ENCODE measurements around the gene PTGFRN. TPM values are rescaled to one million over a fixed set of nuclear protein-coding genes. Genes with fewer than 3 reads are reported as not detected.
"Not testable (repeated sequence)": the region's sequence is repeated elsewhere in the genome, so short reads cannot be mapped to it uniquely, and the experiment has no call there.

Gene PTGFRN
- polyA plus RNA-seq (2012; ENCODE audit: insufficient read depth, insufficient read length): not detected

DNA sequence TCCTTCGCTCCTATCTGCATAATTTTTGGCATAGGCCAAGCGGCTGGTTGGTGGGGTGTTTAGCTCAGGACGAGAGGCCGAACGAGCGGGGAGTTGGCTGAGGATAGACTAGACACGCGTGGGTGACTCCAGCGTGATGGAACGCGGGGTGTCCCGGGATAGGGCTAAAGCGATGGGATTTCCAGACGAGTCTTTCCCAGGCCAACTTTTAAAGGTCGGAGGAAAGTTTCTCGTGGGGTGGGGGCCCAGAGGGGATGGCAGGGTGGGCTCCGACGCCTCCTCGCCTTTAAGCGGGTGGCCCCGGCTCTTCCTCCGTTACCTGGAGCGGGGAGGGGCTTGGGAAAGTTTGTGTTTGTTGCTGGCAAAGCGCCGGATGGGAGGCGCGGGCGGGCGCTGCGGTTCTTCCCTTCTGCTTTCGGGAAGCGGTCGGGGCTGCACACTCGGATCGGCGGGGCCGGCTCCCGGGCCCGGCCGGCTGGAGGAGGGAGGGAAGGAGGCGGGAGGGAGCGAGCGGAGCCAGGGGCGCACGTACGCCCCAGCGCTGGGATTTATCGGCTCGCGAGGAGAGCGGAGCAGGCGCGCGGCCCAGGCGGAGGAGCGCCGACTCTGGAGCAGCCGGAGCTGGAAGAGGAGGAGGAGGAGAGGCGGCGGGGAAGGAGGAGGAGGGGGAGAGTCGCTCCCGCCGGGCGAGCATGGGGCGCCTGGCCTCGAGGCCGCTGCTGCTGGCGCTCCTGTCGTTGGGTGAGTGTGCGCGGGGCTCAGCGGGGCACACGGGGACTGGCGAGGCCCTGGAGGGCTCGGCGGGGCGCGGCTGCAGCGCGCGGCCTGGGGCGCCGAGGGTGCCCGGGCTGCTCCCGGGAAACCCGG, at the start of gene PTGFRN:
PTGFRN (plus strand) TSS at position 405 of the 867 bp plus-strand sequence; CDS start at position 693, 288 bp downstream.
- no peak for DNase-seq (ENCODE audit: low read depth, low spot score)
- H3K4me3 ChIP-seq (ENCODE audit: low read length): no peak within 1 kb of the TSS; the same call in 1 of the 2 replicates

DNA sequence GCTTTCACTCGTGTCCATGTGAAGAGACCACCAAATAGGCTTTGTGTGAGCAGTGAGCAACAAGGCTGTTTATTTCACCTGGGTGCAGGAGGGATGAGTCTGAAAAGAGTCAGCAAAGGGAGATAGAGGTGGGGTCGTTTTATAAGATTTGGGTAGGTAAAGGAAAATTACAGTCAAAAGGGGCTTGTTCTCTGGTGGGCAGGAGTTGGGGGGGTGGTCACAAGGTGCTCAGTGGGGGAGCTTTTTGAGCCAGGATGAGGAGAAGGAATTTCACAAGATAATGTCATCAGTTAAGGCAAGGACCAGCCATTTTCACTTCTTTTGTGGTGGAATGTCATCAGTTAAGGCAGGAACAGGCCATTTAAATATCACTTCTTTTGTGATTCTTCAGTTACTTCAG, 49.5 kb upstream of the PTGFRN start:
- not testable (repeated sequence) for H3K4me3 ChIP-seq (ENCODE audit: low read length); DNase-seq (ENCODE audit: low read depth, low spot score)

DNA sequence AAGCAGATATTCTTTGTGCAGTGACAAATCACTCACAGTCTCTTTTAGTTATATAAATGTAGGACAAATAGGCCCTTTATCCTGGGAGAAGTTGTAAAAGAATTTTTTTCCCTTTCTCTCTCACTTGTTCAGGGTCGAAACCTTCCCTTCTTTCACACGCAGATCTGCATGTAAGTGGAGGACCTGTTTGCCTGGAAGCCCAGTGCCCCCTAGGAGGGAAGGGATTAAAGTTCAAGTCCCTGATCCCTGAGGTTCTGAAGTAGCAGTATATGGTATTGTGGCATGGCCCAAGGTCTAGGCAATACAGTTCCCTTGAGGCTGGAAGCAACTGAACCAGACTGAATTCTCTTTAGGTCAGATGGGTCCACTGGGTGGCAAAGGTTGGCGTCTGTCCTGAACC, 48.6 kb upstream of the PTGFRN start:
- DNase-seq (ENCODE audit: low read depth, low spot score): no peak
- no peak overlapping the region for H3K4me3 ChIP-seq (ENCODE audit: low read length)

DNA sequence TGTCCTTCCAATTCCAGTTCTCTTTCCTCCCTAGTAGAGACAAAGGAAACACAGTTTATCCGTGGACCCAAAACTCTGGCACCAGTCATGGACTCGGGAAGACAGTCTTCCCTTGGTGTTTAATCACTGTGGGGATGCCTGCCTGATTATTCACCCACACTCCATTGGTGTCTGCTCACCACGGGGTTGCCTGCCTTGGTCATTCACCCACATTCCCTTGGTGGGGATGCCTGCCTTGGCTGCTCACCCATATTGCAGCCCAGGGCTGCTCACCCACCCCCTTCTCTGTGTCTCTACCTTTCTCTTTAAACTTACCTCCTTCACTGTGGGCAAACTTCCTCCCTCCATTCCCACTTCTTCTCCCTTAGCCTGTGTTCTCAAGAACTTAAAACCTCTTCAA, 46.7 kb upstream of the PTGFRN start:
- not testable (repeated sequence) for H3K4me3 ChIP-seq (ENCODE audit: low read length); DNase-seq (ENCODE audit: low read depth, low spot score)

DNA sequence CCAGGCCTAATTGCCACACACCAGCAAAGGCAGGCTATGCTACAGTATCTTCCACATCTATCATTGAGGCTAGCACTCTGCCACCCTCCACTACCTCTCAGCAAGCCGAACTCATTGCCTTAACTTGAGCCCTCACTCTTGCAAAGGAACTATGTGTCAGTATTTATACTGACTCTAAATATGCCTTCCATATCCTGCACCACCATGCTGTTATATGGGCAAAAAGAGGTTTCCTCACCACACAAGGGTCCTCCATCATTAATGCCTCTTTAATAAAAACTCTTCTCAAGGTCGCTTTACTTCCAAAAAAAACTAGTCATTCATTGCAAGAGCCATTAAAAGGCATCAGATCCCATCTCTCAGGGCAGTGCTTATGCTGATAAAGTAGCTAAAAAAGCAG, 43.2 kb upstream of the PTGFRN start:
- not testable (repeated sequence) for H3K4me3 ChIP-seq (ENCODE audit: low read length); DNase-seq (ENCODE audit: low read depth, low spot score)

DNA sequence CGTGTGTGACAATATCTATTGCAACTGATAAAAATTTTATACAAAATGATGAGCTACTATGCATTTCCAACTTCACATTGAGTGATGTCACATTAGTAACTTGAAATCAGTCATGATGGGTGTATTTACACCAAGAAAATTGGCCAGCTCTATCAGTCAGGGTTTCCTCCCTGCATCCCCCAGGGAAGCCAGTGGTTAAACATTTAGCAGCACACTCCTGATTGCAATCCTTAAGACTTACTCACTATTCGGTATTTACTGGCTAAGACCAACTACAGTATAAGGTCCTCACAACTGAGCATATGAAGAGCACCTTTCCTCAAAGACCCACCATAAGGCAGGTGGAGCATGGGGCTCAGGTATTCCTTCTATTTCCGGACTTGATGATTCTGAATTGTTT, 41.3 kb upstream of the PTGFRN start:
- no peak for DNase-seq (ENCODE audit: low read depth, low spot score)

DNA sequence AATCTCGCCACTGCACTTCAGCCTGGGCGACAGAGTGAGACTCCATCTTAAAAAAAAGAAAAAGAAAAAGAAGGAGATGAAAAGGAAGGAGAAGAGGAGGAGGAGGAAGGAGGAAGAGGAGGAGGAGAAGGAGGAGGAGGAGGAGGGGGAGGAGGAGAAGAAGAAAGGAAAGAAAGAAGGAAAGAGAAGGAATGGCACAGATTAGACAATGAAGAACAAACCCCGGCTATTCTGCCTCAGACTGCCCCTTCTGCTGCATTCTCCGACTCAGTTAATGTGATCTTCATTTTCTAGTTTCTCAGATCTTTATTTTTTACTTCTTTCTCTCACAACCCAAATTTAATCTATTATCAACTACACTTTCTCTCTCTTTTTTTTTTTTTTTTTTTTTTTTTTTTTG, 40.1 kb upstream of the PTGFRN start:
- no peak overlapping the region for H3K4me3 ChIP-seq (ENCODE audit: low read length)
- DNase-seq (ENCODE audit: low read depth, low spot score): no peak

More for the DNA sequence above, 41.3 kb upstream of the PTGFRN start:
- H3K4me3 ChIP-seq (ENCODE audit: low read length): no peak overlapping the region

DNA sequence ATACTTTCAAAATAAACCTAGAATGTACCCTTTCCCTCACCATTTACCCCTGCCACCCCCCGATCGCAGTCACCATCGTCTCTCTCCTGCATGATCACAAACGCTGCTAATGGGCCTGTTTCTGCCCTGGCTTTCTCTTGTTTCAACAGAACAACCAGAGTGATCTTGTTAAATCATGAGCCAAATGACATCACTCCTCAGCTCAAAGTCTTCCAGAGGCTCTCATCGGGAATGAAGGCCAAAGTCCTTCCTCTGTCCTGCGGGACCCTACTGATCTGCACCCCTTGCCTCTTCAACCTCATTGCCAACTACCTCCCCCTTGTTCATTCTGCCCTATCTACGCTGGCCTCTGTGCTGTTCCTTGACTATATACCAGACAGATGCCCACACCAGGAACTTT, 39.4 kb upstream of the PTGFRN start:
- no peak overlapping the region for H3K4me3 ChIP-seq (ENCODE audit: low read length)
- no peak for DNase-seq (ENCODE audit: low read depth, low spot score)

DNA sequence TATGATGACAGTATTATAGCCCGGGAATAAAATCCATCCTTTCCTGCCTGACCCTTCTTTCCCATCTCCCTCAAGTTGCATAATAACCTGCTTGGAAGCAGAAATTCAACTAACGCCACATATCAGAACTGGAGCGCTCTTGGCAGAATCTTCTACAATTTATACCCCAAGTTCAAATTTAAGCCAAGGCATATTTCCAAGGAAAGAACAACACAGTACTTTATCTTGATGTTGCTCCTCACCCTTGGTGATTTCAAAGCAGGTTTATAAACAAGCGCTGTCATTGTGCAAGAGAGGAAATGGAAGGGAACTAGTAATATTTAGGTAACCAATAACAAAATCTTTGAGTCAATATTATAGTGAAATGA, 38.0 kb upstream of the PTGFRN start:
- H3K4me3 ChIP-seq (ENCODE audit: low read length): no peak overlapping the region
- no peak for DNase-seq (ENCODE audit: low read depth, low spot score)

DNA sequence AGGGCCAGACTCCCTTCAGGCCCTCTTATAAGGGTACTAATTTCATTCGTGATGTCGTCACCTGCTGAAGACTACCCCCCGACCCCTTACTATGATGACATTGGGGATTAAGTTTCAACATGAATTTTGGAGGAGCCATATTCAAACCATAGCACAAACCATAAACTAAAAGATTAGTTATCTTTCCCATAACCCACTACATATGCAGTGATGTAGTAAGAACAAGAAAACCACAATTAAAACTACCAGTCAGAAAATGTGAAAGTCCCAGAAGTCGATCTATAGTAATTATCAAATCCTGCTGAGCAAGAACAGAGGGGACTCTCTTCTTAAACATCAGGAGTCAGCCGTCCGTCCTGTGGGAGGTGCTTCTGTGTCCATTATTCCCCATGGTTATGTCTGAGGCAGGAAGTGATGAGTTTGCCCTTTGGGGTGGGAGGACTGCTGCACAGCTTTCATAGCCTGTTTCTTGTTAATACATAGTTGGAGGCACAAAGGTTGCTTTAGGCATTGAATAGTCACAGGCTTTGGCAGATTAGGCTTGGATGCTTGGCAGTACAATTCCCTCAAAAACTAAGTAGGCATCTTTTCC, 35.9 kb upstream of the PTGFRN start:
- DNase-seq (ENCODE audit: low read depth, low spot score): no peak
- H3K4me3 ChIP-seq (ENCODE audit: low read length): no peak overlapping the region

DNA sequence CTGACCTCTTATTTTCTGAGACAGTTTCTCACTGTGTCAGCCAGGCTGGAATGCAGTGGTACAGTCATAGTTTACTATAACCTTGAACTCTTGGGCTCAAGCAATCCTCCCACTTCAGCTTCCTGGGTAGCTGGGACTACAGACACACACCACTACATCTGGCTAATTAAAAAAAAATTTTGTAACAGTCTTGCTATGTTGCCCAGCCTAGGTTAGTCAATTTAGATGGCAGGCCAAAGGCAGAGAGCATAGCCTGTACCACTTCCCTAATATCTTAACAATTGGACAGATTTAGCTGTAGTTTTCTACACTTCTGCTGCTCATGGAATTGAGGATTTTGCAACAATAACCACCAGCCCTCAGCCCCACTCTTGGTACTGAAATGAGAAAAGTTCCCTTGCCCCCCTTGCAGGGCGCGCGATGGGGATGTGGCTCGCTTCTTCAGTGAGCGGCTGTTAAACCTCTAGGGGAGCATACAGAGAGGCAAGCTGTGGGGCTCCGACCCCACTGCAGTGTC, 34.9 kb upstream of the PTGFRN start:
- no peak overlapping the region for H3K4me3 ChIP-seq (ENCODE audit: low read length)
- no peak for DNase-seq (ENCODE audit: low read depth, low spot score)

DNA sequence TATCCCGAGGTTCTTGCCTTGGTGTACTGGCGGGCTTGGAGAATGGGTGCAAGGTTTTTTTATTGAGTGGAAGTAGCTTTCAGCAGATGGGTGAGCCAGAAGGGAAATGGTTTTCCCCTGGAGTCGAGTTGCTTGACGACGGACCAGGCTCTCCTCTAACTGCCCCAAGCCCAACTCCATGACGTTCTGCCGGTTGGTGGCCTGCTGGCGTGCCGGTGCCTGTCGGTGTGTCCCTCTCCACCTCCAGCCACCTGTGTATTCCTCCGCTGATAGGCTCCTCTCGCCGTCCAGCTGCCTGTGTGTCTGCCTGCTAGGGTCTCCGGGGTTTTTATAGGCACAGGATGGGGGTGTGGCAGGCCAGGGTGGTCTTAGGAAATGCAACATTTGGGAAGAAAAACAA, 34.3 kb upstream of the PTGFRN start:
- H3K4me3 ChIP-seq (ENCODE audit: low read length): no peak overlapping the region
- no peak for DNase-seq (ENCODE audit: low read depth, low spot score)

DNA sequence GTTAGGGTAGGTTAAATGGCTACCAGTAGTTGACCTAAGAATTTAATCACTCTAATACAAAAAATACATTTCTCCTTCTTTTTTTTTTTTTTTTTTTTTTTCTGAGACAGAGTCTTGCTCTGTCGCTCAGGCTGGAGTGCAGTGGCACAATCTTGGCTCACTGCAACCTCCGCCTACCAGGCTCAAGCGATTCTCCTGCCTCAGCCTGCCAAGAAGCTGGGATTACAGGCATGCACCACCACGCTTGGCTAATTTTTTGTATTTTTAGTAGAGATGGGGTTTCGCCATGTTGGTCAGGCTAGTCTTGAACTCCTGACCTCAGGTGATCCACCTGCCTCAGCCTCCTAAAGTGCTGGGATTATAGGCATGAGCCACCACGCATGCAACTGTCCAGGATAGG, 33.8 kb upstream of the PTGFRN start:
- H3K4me3 ChIP-seq (ENCODE audit: low read length): not testable (repeated sequence)

DNA sequence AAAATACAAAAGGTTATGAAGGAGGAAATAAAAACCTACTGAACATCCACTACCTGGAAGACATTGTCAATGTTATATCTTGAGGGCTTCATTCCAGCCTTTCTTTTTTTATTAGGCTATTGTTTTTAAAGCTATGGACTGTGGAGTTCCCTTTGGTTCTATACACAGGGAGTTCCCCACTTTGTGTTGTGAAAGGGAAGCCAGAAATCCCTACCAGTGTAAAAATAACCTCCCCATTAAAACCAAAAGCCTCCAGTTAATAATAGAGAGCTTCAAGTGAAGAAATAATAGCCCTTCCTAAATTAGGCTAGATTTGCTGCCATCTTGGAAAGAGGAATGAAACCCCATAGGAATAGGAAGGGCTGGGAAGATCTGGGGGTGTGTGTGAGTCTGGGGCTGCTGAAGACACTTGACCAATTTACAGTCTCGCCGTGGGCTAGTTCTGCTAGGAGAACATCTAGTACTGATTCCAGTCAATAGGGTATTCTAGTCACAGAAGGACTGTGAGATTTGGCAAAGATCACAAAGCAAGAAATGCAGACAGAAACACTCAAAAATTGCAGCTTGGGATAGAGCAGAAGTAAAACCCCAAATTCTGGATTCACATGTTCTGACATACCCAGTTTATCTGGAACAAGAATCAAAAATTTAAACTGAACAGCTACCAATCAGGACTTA, 32.4 kb upstream of the PTGFRN start:
- DNase-seq (ENCODE audit: low read depth, low spot score): no peak
- no peak overlapping the region for H3K4me3 ChIP-seq (ENCODE audit: low read length)

More for the DNA sequence above, 33.8 kb upstream of the PTGFRN start:
- DNase-seq (ENCODE audit: low read depth, low spot score): not testable (repeated sequence)

DNA sequence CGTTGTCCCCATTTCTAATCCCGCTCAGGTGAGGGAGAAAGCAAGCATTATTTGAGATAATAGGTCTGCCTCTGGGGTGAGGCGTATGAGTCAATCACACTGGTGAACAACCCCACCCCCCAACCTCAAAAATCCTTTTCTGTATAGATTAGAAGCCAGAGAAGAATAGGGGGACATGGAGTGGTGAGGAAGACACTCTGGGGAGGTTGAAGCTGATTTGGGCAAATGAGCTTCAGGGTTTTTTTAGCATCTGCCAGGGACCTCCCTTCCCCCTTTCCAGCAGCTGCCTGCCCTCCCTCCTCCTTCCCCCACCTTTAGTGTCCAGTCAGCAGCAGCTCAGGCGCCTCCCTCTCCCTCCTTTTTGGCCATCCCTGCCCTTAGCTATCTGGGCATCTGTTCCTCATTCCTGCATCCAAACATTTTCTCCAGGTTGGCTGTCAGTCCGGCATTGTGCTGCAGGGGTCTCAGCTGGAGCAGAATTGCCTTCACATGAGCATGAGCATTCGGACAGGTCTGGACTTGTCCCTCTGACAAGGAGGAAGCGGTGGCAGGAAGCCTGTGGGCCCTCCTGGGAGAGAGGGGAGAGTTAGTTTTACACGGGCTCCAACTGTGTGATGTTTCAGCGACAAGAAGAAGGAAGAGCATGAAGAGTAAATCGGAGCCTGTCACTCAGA, 30.8 kb upstream of the PTGFRN start:
- H3K4me3 ChIP-seq (ENCODE audit: low read length): no peak overlapping the region
- DNase-seq (ENCODE audit: low read depth, low spot score): no peak

DNA sequence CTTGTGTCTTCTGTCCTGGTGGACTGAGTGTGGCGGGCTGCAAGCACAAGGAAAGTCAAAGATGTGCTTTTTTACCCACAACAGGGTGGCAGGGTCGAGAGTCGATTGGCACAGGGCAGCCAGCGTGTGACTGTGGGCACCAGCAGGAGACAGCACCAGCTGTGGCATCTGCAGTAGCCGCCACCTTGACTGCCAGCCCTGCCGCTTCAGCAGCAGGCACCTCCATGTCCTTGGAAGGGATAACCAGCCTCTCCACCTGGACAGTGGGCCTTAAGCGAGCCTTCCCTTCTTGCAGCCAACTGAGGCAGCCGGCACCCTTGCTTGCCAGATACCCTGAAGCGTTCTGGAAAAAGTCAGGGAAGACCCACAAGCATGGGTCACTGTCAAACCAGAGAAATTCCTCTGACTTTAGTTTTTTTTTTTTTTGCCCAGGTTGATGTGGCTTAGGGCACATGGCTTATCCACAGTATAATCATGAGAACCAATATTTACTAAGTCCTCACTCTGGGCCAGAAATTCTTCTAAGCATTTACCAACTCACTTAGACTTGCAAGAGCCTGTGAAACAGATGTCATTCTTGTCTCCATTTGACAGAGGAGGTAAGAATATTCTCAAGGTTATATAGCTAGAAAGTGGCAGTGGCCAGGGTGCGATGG, 30.1 kb upstream of the PTGFRN start:
- no peak overlapping the region for H3K4me3 ChIP-seq (ENCODE audit: low read length)
- DNase-seq (ENCODE audit: low read depth, low spot score): no peak

DNA sequence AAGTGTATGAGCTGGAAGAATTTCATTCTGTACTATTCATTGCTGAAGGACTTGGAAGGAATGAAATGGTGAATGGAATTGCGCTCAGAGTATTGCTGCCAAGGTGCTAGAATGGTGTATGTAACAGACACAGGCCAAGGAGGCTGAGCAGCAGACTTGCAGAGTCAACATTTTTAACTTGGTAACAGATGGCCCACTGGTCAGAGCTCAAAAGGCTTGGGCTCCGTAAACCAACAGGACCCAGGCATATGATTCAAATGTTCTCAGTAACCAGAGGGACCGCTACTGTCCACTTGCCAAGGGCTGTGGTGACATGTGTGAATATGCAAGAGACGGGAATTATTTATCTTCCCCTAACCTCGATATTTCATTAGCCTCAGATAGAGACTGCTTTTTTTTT, 28.8 kb upstream of the PTGFRN start:
- H3K4me3 ChIP-seq (ENCODE audit: low read length): no peak overlapping the region
- no peak for DNase-seq (ENCODE audit: low read depth, low spot score)

DNA sequence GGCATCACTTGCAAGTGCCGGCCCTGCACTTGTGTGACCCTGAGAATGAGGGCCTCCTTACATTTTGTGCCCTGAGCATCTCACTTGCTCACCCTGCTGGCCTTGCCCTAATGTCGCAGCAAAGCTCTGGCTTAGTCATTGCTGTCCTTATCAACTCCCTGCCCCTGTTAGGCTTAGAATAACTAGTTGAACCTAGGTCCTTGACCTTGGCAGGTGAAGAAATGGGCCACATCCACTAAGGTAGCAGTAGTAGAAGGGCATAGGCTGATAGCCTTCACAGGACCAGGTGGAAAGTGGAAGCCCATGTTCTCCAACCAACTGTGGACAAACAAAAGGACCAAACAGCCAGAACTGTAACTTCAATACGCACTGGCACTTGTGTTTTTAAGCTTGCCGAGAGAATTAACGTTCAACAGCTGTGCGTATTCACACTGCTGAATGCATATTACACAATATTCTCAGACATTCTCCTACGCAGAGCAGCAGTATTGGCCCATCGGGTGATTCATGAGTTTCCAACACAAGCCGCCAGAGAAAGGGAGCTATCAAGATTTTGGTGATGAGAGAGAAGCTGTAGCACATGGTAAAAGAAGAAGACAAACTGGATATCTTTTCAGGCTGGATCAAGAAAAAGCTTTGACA, 27.7 kb upstream of the PTGFRN start:
- no peak overlapping the region for H3K4me3 ChIP-seq (ENCODE audit: low read length)
- no peak for DNase-seq (ENCODE audit: low read depth, low spot score)
